GM21390 (cell line): ENCODE data around the gene PAPLN.

Experiments used
- ATAC-seq: cut with Tn5 transposase; IDR thresholded peaks from one replicate; pipeline ENCODE4 v1.9.1; 2021; ENCODE audit not compliant: unreplicated experiment

The PAPLN gene

DNA sequence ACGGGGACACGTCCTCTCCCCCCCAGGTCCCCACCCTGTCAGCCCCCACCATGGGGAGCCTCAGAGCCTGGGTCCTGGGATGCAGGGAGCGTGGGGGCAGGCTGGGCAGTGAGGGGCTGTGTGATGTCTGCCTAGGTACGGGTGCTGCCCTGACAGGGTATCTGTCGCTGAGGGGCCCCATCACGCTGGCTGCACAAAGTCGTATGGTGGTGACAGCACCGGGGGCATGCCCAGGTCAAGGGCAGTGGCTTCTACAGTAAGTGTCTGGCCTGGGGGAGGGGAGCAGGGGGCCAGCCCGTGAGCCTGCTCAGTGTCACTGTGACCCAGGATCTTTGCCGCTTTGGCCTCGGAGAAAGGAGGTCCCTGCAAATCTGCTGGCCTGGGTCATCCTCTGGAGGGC lies 23.3 kb downstream of the PAPLN start:
- ATAC-seq = no peak

DNA sequence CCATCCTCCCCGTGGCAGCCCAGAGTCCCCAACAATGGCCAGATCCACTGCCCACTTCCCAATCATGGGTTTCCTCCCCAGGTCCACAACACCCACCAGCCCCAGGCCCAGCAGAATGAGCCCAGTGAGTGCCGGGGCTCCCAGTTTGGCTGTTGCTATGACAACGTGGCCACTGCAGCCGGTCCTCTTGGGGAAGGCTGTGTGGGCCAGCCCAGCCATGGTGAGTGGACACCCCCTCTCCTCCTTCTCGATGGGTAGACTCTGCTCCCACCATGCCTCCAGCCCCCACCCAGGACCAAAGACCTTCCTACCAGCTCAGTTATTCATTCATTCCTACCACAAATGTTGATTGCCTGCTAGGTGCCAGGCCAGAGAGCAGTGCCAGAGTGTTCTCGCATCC lies 23.8 kb downstream of the PAPLN start:
- ATAC-seq = no peak

- ATAC-seq = no peak
These were observed 24.5 kb downstream of the PAPLN start for GRCh38 chr14:73261520-73262426.

DNA sequence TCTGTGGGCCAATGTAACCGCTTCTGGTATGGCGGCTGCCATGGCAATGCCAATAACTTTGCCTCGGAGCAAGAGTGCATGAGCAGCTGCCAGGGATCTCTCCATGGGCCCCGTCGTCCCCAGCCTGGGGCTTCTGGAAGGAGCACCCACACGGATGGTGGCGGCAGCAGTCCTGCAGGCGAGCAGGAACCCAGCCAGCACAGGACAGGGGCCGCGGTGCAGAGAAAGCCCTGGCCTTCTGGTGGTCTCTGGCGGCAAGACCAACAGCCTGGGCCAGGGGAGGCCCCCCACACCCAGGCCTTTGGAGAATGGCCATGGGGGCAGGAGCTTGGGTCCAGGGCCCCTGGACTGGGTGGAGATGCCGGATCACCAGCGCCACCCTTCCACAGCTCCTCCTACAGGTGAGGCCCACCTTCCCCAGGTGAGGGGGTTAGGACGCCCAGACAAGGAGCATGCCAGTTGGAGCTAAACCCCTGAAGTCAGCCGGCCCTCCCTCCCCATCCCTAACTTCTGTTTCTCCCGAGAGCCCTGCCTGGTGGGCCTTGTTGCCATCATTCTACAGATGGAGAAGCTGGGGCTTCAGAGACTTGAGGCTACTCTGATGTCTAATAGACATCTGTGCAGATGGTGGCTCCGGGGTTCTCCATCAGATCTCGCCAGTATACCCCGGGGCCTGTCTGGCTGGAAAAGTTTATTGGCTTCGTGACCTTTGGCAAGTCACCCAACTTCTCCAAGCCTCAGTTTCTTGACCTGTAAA lies 25.3 kb downstream of the PAPLN start:
- no peak for ATAC-seq

DNA sequence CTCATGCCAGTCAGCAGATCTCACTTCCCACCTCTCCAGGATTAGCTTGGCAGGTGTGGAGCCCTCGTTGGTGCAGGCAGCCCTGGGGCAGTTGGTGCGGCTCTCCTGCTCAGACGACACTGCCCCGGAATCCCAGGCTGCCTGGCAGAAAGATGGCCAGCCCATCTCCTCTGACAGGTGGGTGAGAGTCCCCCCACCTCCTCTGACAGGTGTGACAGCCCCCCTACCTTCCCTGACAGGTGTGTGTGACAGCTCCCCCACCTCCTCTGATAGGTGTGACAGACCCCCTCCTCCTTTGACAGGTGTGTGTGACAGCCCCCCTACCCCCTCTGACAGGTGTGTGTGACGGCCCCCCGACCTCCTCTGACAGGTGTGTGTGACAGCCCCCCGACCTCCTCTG lies 26.3 kb downstream of the PAPLN start:
- ATAC-seq = no peak

GRCh38 chr14:73264080-73264884 lies 27.0 kb downstream of the PAPLN start:
- ATAC-seq = no peak

GRCh38 chr14:73264885-73265720 lies 27.8 kb downstream of the PAPLN start:
- no peak for ATAC-seq

DNA sequence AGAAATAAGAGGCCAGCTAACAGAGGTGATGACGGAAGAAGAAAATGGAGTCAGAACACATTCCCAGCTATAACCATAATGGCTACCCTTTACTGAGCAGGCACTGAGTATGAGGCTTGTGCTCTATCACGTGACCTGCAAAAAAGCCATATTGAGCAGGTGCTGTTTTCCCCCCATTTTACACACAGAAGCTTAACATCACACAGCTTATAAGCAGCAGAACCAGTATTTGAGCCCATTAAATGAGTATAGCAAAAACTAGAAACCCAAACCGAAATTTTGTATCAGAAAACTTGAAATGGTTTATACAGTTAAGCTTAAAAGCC lies 28.4 kb downstream of the PAPLN start:
- no peak for ATAC-seq

DNA sequence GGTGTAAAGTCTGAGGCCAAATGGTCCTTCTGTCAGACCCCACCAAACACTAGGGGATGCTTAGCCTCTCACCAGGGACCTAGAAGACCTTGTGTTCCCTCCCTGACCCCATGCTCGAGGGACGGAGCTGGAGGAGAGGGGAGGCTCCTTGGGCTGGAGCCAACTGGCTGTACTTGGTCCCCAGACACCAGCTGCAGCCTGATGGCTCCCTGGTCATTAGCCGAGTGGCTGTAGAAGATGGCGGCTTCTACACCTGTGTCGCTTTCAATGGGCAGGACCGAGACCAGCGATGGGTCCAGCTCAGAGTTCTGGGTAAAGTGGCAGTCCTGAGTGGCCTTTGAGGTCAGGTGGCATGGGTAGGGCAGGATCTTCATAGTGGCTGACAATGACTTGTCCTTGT lies 29.0 kb downstream of the PAPLN start:
- ATAC-seq = no peak

- no peak for ATAC-seq
These were observed 30.2 kb downstream of the PAPLN start for GRCh38 chr14:73267474-73267873.

GRCh38 chr14:73269729-73270531 lies 32.6 kb downstream of the PAPLN start:
- peak; percentile 74 for ATAC-seq

GRCh38 chr14:73272393-73272792 lies 35.1 kb downstream of the PAPLN start:
- ATAC-seq = no peak

GRCh38 chr14:73273799-73274198 lies 36.5 kb downstream of the PAPLN start:
- no peak for ATAC-seq

DNA sequence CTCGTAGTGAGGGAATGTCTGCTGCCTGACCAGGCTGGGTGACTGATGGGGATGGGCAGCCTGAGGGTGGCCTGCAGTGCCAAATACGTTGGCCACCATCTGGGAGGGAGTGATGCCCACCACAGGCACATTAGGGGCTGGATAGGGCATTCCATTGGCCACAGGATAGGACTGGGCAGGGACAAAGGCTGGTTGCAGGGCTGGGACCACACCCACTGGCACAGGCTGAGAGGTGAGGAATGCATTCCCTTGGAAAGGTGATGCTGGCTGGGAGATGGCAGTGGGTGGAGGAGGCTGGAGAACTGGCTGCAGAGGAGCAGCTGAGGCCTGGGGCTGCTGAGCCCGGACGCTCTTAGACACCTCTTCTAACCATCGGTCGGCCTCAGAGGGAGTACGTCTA lies 39.5 kb downstream of the PAPLN start:
- no peak for ATAC-seq

DNA sequence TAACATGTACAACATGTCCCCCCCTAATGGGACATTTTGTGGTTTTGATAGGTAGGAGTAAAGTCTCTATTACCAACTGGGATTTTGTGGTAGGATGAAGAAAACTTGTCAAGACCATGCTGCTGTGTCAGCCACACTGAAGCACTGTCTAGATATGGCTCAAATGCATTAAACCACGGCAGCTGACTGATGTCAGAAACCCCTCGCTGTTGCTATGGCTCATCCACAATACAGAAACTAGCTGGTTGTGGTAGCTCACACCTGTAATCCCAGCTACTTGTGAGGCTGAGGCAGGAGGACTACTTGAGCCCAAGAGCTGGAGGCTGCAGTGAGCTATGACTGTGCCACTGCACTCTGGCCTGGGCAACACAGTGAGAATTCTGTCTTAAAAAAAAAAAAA lies 40.1 kb downstream of the PAPLN start:
- no peak for ATAC-seq

DNA sequence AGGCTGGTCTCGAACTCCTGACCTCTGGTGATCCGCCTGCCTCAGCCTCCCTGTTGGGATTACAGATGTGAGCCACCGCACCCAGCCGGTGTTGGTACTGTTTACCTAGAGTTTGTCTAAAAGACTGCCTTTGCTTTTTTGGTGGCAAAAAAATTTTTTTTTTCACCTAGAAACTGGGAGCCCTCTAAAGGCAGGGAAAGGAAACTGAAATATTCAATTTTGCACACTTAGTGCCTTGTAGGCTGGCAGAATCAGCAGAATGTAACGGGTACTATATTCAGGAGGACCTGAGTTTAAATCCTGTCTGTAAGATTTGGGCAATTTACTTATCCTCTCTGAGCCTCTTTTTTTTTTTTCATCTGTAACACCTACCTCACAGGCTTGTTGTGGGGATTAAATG lies 43.6 kb downstream of the PAPLN start:
- ATAC-seq = no peak

DNA sequence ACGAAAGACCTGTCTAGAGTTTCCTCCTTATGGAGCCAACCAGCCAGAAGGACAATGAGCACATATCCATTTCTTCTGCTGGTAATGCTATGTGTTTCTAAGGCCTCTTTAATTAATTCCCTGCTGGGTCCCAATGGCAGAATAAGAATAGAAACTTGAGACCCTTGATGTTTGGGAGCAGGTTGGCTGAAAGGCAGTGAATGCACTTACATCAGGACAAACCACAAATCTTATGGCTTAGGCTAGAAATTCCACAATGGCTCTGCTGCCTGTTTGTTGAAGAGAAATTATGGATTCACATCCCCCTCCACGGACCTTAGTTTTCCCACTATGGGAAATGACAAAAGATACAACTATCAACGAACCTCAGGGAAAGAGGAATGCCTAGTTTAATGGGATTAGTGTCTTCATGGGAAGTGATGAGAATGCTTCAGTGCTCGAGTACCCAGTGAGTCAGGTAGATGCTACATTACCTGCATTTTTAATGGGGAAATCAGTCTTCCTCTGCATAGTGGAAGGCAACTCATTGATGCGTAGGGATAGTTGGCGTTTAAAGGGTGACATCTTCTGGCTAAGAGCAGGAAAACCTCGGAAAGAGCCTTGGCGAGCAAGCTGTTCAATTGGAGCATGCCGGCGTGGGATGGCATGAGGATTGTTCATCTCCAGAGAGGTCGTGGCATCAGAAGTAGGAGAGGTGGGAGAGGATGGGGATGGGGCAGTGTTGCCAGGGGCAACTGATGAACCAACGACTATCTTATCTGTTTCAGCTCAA lies 46.5 kb downstream of the PAPLN start:
- no peak for ATAC-seq

GRCh38 chr14:73285979-73286378 lies 48.7 kb downstream of the PAPLN start:
- ATAC-seq = no peak

DNA sequence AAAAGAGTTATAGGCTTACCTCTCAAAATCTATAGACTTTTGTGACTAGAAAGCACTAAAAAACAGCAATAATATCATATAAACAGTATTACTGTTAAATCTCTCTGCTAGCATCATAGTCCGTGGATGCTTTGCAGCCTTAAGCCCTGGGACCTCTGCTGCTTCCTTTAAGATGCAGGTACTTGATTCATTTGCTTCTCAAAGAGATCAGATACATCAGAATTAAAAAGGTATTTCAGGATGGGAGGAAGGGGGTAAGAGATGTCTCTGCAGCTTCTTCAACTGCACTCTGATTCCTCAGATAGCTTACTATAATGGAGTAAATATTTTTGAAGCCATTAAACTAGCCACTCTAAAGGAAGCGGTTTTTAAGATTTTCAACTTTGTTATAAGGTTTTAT lies 49.3 kb downstream of the PAPLN start:
- no peak for ATAC-seq
